MV-4-11 (cell line): Measurements from ENCODE around the gene EFNA2.
A peak's percentile ranks its signal among the peaks of the same experiment; 100 is the strongest.

Experiments
- DNase-seq: peaks from one replicate; lab custom pipeline; 2025; lab: John Stamatoyannopoulos, UW

EFNA2 gene

DNA sequence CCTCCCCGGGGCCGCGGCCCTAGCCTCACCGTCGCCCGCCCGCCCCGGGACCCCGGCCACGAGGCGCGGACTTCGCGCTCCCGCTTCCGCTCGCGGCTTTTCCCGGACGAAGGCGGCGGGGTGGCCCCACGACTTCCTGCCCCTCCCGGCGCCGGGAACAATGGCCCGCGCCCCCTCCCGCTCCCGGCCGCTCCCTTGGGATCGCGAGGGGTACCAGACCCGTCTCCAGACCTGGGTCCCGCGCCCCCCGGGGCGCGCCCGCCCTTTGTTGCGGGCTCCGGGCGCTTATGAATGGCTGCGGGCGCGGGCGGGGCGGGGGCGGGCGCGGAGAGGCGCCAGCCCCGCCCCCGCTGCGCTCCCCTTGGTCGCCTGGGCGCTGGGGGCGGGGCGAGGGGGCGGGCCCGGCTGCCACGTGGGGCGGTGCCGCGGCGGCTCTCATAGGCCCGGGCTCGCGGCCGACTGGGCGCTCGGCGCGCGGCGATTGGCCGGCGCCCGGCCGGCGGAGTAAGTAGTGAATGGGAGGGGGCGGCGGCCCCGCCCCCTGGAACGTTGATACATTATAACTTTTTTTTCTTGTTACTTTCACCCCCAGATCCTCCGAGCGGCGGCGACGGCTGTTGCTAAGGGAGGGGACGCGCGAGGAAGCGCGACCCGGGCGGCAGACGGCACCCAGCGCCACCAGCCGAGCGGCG, 36.2 kb upstream of the EFNA2 start:
- peak; percentile 95 for DNase-seq

- DNase-seq = no peak
Observed at GRCh38 chr19:1249990-1250436, 35.7 kb upstream of the EFNA2 start.

GRCh38 chr19:1250437-1251260, 35.0 kb upstream of the EFNA2 start:
- DNase-seq = peak; percentile 52

DNA sequence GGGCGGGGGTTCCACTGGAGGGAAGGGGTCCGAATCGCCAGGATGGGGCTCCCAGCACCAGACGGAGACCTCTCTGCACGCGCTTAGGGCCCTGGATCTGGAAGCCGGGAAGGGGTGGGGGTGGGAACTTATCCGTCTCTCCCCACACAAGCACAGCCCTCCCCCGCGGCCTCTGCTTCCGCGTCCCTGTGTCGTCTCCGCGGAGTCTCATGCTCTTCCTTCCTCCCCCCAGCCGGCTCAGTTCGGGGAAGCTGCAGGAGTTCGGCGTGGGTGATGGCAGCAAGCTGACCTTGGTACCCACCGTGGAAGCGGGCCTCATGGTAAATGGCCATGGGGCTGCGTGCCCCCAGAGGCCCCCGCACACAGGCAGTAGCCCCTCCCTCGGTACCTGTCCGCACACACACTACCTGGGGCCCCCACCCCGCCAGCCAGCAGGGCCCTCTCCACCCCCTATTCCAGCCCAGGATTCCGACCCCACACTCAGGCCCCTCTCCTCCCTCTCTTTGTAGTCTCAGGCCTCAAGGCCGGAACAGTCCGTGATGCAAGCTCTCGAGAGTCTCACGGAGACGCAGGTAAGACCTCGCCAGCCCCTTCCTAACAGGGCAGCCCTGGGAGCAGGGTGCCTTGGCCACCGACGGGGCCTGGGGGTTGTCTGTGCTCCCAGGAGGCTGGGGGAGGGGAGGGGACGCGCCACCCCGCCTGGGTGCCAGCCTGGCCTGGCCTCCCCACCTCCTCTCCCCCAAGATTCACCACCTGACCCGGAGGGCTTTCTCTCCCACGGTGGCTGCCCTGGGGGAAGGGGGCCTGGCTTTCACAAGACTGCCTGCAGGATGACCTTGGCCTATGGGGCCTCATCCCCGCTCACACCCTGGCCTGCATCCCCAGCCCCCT, 34.1 kb upstream of the EFNA2 start:
- DNase-seq = peak; percentile 84

DNA sequence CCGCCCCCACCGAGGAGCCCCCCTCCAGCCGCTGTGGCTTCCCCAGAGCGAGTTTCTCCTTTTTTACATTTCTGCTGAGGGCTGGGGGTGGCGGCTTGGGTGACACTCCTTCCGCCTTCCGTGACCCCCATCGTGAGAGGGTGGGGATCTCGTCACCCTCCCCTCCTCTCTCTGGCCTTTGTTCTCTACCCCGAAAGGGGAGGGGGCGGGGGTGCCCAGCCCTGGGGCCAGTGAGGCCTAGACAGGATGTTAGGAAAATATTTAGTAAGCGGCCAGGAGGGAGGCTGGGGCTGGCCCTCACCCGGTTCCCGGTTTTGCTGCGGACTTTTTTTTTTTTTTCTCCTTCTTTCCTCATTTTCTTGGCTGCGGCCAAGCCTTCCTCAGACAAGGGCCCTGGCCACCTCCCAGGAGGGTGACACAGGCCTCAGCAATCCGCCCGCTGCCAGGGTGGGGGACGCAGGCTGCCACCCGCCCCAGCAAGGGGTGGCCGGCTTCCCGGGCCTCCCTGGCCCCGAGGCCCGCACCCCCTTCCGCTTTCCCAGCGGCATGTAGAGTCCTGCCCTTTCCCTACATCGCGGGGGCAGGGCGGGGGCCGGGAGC, 33.4 kb upstream of the EFNA2 start:
- peak; percentile 90 for DNase-seq

GRCh38 chr19:1252821-1253513, 32.7 kb upstream of the EFNA2 start:
- peak; percentile 99 for DNase-seq

DNA sequence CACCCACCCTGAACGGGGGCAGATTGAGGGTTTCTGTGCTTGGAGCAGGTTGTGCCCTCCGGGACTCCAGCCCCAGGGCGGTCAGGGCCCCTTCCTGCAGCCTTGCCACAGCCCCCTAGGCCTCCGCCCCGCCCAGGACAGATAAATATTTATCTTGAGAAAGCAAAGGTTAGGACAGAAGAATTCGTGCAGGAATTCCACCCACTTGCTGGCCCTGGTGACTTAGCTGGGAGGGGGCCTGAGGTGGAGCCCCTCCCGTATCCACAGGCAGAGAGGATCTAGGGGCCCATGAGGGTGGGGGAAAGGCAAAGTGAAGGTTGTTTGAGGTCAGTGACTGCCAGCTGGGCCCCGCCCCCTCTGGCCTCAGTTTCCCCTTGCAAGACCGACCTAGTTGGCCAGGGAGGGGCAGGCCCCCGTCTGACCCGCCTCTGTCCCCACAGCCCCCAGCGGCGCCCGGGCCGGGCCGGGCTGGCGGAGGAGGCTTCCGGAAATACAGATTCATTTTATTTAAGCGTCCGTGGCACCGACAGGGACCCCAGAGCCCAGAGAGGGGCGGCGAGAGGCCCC, 32.1 kb upstream of the EFNA2 start:
- no peak for DNase-seq

- DNase-seq = no peak
Observed at GRCh38 chr19:1254081-1254527, 31.6 kb upstream of the EFNA2 start.

- DNase-seq = no peak
Observed at GRCh38 chr19:1254530-1255185, 31.0 kb upstream of the EFNA2 start.

DNA sequence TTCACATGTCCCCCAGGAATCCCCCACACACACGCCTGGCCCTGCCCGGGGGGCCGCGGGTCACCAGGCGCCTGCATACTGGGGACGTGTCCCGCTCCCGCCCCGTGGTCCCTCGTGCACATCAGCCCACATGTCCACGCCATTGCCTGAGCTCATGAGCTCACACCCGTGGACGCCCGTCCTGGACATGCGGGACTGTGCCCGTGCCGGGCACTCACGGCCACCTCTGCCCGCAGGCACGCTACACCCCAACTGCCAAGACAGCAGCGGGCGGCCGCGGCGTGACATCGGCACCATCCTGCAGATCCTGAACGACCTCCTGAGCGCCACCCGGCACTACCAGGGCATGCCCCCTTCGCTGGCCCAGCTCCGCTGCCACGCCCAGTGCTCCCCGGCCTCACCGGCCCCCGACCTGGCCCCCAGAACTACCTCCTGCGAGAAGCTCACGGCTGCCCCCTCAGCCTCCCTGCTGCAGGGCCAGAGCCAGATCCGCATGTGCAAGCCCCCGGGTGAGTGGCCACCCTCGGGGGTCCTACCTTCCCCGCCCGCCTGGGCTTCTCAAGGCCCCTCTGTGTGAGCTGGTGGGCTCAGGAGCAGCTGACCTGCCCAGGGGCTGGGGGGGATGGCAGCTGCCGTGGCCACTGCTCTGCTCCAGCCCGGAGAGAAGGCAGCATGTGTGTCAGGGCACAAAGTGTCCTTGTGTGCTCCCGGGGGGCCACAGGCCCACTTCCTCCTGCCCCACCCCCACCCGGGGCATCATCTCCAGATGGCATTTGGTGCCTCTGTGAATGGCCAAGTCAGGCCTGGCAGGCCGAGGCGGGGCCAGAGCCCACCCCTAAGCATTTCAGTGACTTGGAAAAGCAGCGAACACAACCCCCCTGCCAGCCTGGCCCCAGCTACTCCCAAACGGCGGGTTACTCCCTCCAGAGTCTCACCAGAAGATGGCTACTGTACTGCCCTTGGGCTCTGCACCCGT, 30.2 kb upstream of the EFNA2 start:
- no peak for DNase-seq

DNA sequence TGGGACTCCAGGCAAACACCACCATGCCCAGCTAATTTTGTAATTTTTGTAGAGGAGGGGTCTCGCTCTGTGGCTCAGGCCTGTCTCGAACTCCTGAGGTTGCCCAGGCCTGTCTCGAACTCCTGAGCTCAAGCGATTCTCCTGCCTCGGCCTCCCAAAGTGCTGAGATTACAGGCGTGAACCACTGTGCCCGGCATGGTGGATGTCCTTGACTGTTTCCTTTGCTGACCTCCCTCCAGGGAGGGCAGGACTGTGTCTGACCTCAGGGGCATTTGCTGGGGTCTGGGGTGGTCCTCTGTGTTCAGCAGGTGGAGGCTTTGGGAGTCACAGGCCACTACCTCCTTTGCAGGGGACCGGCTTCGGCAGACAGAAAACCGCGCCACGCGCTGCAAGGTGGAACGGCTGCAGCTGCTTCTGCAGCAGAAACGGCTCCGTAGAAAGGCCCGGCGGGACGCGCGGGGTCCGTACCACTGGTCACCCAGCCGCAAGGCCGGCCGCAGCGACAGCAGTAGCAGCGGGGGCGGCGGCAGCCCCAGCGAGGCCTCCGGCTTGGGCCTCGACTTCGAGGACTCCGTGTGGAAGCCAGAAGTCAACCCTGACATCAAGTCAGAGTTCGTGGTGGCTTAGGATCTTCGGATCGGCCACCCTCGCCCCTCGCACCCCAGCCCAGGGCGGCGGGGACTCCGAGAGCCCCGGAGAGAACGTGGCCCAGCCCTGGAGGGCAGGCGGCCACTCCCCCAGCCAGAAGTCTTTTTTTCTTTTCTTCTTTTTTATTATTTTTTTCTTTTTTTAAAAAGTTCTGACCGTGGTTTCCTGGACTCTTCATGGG, 28.8 kb upstream of the EFNA2 start:
- DNase-seq = no peak

- DNase-seq = no peak
Observed at GRCh38 chr19:1257475-1258162, 28.1 kb upstream of the EFNA2 start.

GRCh38 chr19:1258163-1258492, 27.5 kb upstream of the EFNA2 start:
- no peak for DNase-seq

GRCh38 chr19:1258707-1259205, 26.9 kb upstream of the EFNA2 start:
- peak; percentile 33 for DNase-seq

DNA sequence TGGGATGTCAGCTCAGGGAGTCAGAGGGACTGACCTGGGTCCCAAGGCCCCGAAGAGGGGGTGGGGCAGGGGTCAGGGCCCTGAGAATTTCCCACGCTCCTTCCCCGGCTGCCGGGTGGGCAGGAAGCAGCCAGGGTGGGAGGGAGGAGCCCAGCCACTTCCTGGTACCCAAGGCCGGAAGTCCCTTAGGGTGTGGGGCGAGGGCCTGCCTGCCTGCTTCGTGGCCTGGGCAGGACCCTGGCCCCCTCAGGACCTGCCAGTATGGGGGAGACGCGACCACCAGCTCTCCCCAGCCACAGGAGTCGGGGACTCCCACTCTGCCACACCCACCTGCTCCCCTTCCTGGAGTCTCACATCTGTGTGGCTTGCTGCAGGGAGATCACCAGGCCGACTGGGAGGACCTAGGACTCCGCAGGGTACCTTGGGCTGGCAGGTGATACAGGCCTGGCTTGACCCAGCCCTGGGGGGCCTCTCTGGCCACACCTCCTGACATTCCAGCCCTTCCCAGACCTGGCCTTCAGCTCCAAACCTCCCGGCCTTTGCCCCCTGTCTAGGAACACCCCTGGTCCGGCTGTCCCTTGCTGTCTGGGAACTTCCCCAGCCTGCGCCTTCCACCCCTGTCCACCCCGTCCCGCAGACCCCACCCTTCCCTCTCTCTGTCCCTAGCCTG, 26.3 kb upstream of the EFNA2 start:
- DNase-seq = peak; percentile 75

DNA sequence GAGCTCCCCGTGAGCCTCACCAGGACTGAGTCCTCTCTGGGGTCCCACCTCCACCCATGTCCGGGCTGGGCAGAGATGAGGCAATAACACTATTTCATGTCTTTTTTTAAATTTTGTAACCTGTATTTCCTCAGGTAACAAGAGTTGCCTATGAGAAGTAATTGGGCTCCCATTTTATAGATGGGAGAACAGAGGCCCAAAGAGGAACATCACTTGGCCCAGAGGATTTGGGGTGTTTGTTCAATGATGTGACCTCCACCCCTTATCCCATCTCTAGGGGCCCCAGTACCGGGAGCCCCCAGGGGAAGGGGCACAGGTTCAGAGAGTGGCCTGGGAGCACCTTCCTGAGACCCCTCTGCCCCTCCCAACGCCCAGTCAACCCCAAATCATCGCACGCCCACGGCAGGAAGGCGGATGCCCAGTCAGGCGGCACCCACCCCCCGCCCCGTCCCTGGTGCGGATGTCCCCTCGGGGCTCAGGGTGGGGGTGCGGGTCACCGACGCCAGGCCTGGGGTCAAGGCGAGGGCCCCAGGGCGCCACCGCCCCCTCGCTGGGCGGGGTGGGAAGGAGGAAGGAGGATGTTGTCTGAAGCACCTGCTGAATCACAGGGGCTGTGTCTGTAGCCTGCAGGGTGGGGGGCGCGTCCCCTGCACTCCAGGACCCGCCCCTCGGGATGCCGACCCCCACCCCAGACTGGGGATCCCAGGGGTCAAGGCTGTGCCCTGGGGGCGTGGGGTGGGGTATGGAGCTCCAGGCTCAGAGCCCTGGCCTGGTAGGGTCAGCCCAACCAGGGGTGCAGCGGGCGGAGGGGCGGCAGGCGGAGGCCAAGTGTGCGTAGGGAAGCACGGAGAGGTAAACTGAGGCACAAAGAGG, 25.6 kb upstream of the EFNA2 start:
- DNase-seq = no peak
